SU-DHL-6 (cell line): ENCODE data around the gene ENDOU.

Experiments used
- H2AFZ ChIP-seq: fragments of 200-600 bp; sonication (generic); 2 replicates; pipeline ENCODE4 v1.6.1; 2014; ENCODE audit warnings: low read depth, mild to moderate bottlenecking, moderate library complexity, mixed read lengths, antibody characterized with exemption, low read length; ENCODE audit not compliant: severe bottlenecking
- H3F3A ChIP-seq: fragments of 200-600 bp; shearing (Covaris generic); 2 replicates; pipeline ENCODE4 v1.6.0; 2016; ENCODE audit warnings: antibody characterized with exemption, mild to moderate bottlenecking; ENCODE audit not compliant: insufficient read depth
- H3K27ac ChIP-seq: fragments of 200-600 bp; sonication (generic); 2 replicates; pipeline ENCODE4 v1.5.1; 2016; ENCODE audit warnings: low read depth, mild to moderate bottlenecking, low read length, moderate library complexity, mixed read lengths
- H3K27me3 ChIP-seq: fragments of 200-600 bp; sonication (generic), shearing (Covaris generic); 2 replicates; pipeline ENCODE4 v1.6.0; 2014; ENCODE audit warnings: mild to moderate bottlenecking, low read length
- H3K36me3 ChIP-seq: fragments of 200-600 bp; sonication (generic); 2 replicates; pipeline ENCODE4 v1.6.1; 2014; ENCODE audit warnings: mild to moderate bottlenecking, low read length, mixed read lengths
- H3K4me2 ChIP-seq: fragments of 300-600, 200-600 bp; shearing (Covaris generic), sonication (generic); 2 replicates; pipeline ENCODE4 v1.6.0; 2014; ENCODE audit warnings: low read length, low read depth, mild to moderate bottlenecking; ENCODE audit not compliant: poor library complexity, severe bottlenecking
- H3K4me3 ChIP-seq: fragments of 200-600 bp; sonication (generic); 2 replicates; pipeline ENCODE4 v1.5.1; 2014; ENCODE audit warnings: antibody characterized with exemption, low read length, mild to moderate bottlenecking, mixed read lengths; ENCODE audit not compliant: insufficient read depth, poor library complexity, severe bottlenecking
- H3K79me2 ChIP-seq: fragments of 200-600 bp; sonication (generic); 2 replicates; pipeline ENCODE4 v1.6.1; 2014; ENCODE audit warnings: mild to moderate bottlenecking, low read length, moderate library complexity; ENCODE audit not compliant: insufficient read depth
- H3K9ac ChIP-seq: fragments of 200-600 bp; sonication (generic); 2 replicates; pipeline ENCODE4 v1.7.0; 2014; ENCODE audit warnings: mild to moderate bottlenecking, low read length
- H3K9me2 ChIP-seq: fragments of 200-600 bp; sonication (generic); replicated peaks from 2 replicates; pipeline ENCODE4 v1.6.1; 2014; ENCODE audit warnings: low read length; ENCODE audit not compliant: insufficient read depth
- H3K9me3 ChIP-seq: fragments of 200-600 bp; sonication (generic); 2 replicates; pipeline ENCODE4 v1.6.1; 2014; ENCODE audit warnings: low read length, mixed read lengths; ENCODE audit not compliant: insufficient read depth
- H4K20me1 ChIP-seq: fragments of 200-600 bp; sonication (generic); 2 replicates; pipeline ENCODE4 v1.6.1; 2014; ENCODE audit warnings: low read depth, mild to moderate bottlenecking, antibody characterized with exemption, low read length, moderate library complexity, mixed read lengths
- EZH2phosphoT487 ChIP-seq: fragments of 200-600 bp; sonication (generic), shearing (Covaris generic); conservative IDR thresholded peaks from 2 replicates; pipeline ENCODE4 v1.6.1; 2018; ENCODE audit warnings: mild to moderate bottlenecking, antibody characterized with exemption, low read length, moderate library complexity, mixed read lengths
- TF ChIP-seq, protein P1 (sequence below): fragments of 200-600 bp; sonication (generic); IDR thresholded peaks from one replicate; pipeline ENCODE4 v1.5.1; 2017; ENCODE audit warnings: antibody characterized with exemption, mild to moderate bottlenecking, low read length, moderate library complexity; ENCODE audit not compliant: insufficient read depth, poor library complexity, severe bottlenecking

ENDOU gene

GRCh38 chr12:47755655-47756562 is 30.6 kb upstream of the ENDOU start:
- Histone ChIP-seq H3K79me2 (no peaks in the 10 kb centered on the region), H3K27me3 (no peaks in the 10 kb centered on the region), H3K9me2 (no peaks in the 10 kb centered on the region), H3K4me2 (no peak overlapping the region), H4K20me1 (no peaks in the 10 kb centered on the region), H3K9ac (no peak overlapping the region), H3K9me3 (no peaks in the 10 kb centered on the region), H3K27ac (no peak overlapping the region), H3K36me3 (no peaks in the 10 kb centered on the region), H3F3A (no peaks in the 10 kb centered on the region), H2AFZ (no peak overlapping the region), H3K4me3 (no peak overlapping the region)
- no peak for TF ChIP-seq EZH2phosphoT487
- TF ChIP-seq, protein P1, sequence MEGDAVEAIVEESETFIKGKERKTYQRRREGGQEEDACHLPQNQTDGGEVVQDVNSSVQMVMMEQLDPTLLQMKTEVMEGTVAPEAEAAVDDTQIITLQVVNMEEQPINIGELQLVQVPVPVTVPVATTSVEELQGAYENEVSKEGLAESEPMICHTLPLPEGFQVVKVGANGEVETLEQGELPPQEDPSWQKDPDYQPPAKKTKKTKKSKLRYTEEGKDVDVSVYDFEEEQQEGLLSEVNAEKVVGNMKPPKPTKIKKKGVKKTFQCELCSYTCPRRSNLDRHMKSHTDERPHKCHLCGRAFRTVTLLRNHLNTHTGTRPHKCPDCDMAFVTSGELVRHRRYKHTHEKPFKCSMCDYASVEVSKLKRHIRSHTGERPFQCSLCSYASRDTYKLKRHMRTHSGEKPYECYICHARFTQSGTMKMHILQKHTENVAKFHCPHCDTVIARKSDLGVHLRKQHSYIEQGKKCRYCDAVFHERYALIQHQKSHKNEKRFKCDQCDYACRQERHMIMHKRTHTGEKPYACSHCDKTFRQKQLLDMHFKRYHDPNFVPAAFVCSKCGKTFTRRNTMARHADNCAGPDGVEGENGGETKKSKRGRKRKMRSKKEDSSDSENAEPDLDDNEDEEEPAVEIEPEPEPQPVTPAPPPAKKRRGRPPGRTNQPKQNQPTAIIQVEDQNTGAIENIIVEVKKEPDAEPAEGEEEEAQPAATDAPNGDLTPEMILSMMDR, result no peak

DNA sequence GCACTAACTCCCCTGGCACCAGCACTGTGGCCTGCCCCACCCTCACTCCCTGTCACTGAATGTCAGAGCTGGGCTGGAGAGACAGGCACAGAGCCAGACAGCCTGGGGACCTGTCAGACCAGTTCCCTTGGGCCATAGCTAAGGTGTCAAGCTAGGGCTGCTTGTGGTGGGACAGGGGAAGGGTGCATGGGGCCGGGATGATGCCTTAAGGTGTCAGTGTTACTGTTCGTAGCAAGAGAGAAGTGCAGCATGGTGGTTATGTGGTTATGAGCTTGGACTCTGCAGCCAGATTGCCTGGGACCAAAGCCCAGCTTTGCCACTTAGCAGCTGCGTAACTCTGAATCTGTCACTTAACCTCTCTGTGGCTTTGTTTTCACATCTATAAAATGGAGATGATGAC is 29.6 kb upstream of the ENDOU start:
- Histone ChIP-seq H3K4me3 (no peak overlapping the region), H3K27ac (no peak overlapping the region), H3K9ac (no peak overlapping the region), H3F3A (no peaks in the 10 kb centered on the region), H3K4me2 (no peak overlapping the region), H3K9me3 (no peaks in the 10 kb centered on the region), H3K27me3 (no peaks in the 10 kb centered on the region), H3K36me3 (no peaks in the 10 kb centered on the region), H4K20me1 (no peaks in the 10 kb centered on the region), H2AFZ (no peak overlapping the region), H3K79me2 (no peaks in the 10 kb centered on the region), H3K9me2 (no peaks in the 10 kb centered on the region)
- TF ChIP-seq, protein P1, result no peak
- no peak for TF ChIP-seq EZH2phosphoT487

GRCh38 chr12:47754126-47754525 is 28.8 kb upstream of the ENDOU start:
- no peaks in the 10 kb centered on the region for H3K9me3 ChIP-seq
- no peaks in the 10 kb centered on the region for H3K36me3 ChIP-seq
- H4K20me1 ChIP-seq, result no peaks in the 10 kb centered on the region
- H3F3A ChIP-seq, result no peaks in the 10 kb centered on the region
- no peak overlapping the region for H3K27ac ChIP-seq
- no peak overlapping the region for H2AFZ ChIP-seq
- no peaks in the 10 kb centered on the region for H3K9me2 ChIP-seq
- no peak overlapping the region for H3K9ac ChIP-seq
- H3K4me3 ChIP-seq, result no peak overlapping the region
- no peak overlapping the region for H3K4me2 ChIP-seq
- no peaks in the 10 kb centered on the region for H3K79me2 ChIP-seq
- no peaks in the 10 kb centered on the region for H3K27me3 ChIP-seq
- TF ChIP-seq, protein P1, result no peak
- no peak for TF ChIP-seq EZH2phosphoT487
